GM23338 (cell line): ENCODE results near the gene KLK2. TPM values are rescaled to one million over a fixed set of nuclear protein-coding genes. Genes with fewer than 3 reads are reported as not detected.

Source experiments
- ATAC-seq: fragments of 200-7000 bp; cut with Tn5 transposase; 3 replicates; pipeline ENCODE4 v1.9.1; 2020
- DNase-seq: peaks from one replicate; pipeline ENCODE4 v3.0.0-alpha.2; 2015; ENCODE audit warnings: low spot score
- H2AFZ ChIP-seq: fragments of 200-600 bp; sonication (generic); 2 replicates; pipeline ENCODE4 v1.8.0; 2016; ENCODE audit warnings: antibody characterized with exemption, mild to moderate bottlenecking, moderate library complexity
- H3F3A ChIP-seq: fragments of 200-600 bp; sonication (generic); replicated peaks from 2 replicates; pipeline ENCODE4 v1.8.0; 2017; ENCODE audit warnings: antibody characterized with exemption, mixed run types, low read depth
- H3K27ac ChIP-seq: fragments of 200-600 bp; sonication (generic); 2 replicates; pipeline ENCODE4 v1.6.1; 2016; ENCODE audit warnings: low read depth
- H3K27me3 ChIP-seq: fragments of 200-600 bp; sonication (generic); 2 replicates; pipeline ENCODE4 v1.8.0; 2016; ENCODE audit warnings: mild to moderate bottlenecking, mixed run types, moderate library complexity; ENCODE audit not compliant: insufficient read depth
- H3K36me3 ChIP-seq: fragments of 200-600 bp; sonication (generic); 2 replicates; pipeline ENCODE4 v1.8.0; 2016; ENCODE audit warnings: mild to moderate bottlenecking; ENCODE audit not compliant: insufficient read depth
- H3K4me1 ChIP-seq: fragments of 200-600 bp; sonication (generic); 2 replicates; pipeline ENCODE4 v1.8.0; 2016; ENCODE audit warnings: mild to moderate bottlenecking, moderate library complexity; ENCODE audit not compliant: insufficient read depth
- H3K4me2 ChIP-seq: fragments of 200-600 bp; sonication (generic); 2 replicates; pipeline ENCODE4 v1.7.1; 2017; ENCODE audit warnings: mixed run types
- H3K4me3 ChIP-seq: fragments of 200-600 bp; sonication (generic); 2 replicates; pipeline ENCODE4 v1.6.1; 2016; ENCODE audit warnings: mixed run types
- H3K79me2 ChIP-seq: fragments of 200-600 bp; sonication (generic); replicated peaks from 2 replicates; pipeline ENCODE4 v1.8.0; 2017; ENCODE audit warnings: mild to moderate bottlenecking; ENCODE audit not compliant: insufficient read depth
- H3K9me2 ChIP-seq: fragments of 200-600 bp; sonication (generic); 2 replicates; pipeline ENCODE4 v1.8.0; 2017; ENCODE audit not compliant: insufficient read depth
- H4K20me1 ChIP-seq: fragments of 200-600 bp; sonication (generic); replicated peaks from 2 replicates; pipeline ENCODE4 v1.8.0; 2017; ENCODE audit warnings: mild to moderate bottlenecking; ENCODE audit not compliant: insufficient read depth
- H3K27ac Mint-ChIP-seq: 2 replicates; pipeline ENCODE4 v1.8.0; 2020; ENCODE audit warnings: inconsistent platforms, mild to moderate bottlenecking, moderate library complexity, mixed read lengths
- H3K27me3 Mint-ChIP-seq: 3 replicates; pipeline ENCODE4 v1.8.0; 2022; ENCODE audit warnings: low read depth, mild to moderate bottlenecking, moderate library complexity, mixed read lengths, inconsistent platforms; ENCODE audit not compliant: insufficient read depth, poor library complexity
- H3K36me3 Mint-ChIP-seq: 3 replicates; pipeline ENCODE4 v1.8.0; 2021; ENCODE audit warnings: low read depth, mild to moderate bottlenecking, inconsistent platforms, moderate library complexity, mixed read lengths
- H3K4me1 Mint-ChIP-seq: 3 replicates; pipeline ENCODE4 v1.8.0; 2020; ENCODE audit warnings: mild to moderate bottlenecking, inconsistent platforms, mixed read lengths
- H3K4me3 Mint-ChIP-seq: 3 replicates; pipeline ENCODE4 v1.8.0; 2021; ENCODE audit warnings: moderate library complexity, mild to moderate bottlenecking, inconsistent platforms, mixed read lengths
- H3K9me3 Mint-ChIP-seq: 3 replicates; pipeline ENCODE4 v1.8.0; 2020; ENCODE audit warnings: moderate library complexity, mild to moderate bottlenecking, inconsistent platforms, mixed read lengths
- CTCF ChIP-seq, 2 experiments: fragments of 200-600 bp in 1 of 2; sonication (generic) in 1 of 2; conservative IDR thresholded peaks; 2 replicates each; pipeline versions ENCODE4 v1.5.1 to v1.6.1; 2016 to 2017; ENCODE audit warnings: antibody characterized with exemption in 2 of 2, low read depth in 2 of 2, mild to moderate bottlenecking in 2 of 2, moderate library complexity in 1 of 2
- ETS1 ChIP-seq: IDR thresholded peaks from 2 replicates; pipeline ENCODE4 v1.6.1; 2016; ENCODE audit warnings: antibody characterized with exemption
- EZH2phosphoT487 ChIP-seq: fragments of 200-600 bp; sonication (generic); IDR thresholded peaks from one replicate; pipeline ENCODE4 v1.8.1; 2018; ENCODE audit warnings: antibody characterized with exemption; ENCODE audit not compliant: unreplicated experiment
- JUNB ChIP-seq: IDR thresholded peaks from one replicate; pipeline ENCODE4 v1.6.1; 2016; ENCODE audit warnings: antibody characterized with exemption; ENCODE audit not compliant: unreplicated experiment
- NANOG ChIP-seq: IDR thresholded peaks from 2 replicates; pipeline ENCODE4 v1.6.1; 2016; ENCODE audit warnings: antibody characterized with exemption, borderline replicate concordance
- STAT1 ChIP-seq: IDR thresholded peaks from one replicate; pipeline ENCODE4 v1.6.1; 2016; ENCODE audit warnings: antibody characterized with exemption; ENCODE audit not compliant: unreplicated experiment
- ZNF331 ChIP-seq: fragments of 250-450 bp; sonication (Bioruptor Pico); IDR thresholded peaks from 2 replicates; pipeline ENCODE4 v1.5.0; 2020; ENCODE audit warnings: low read depth, mild to moderate bottlenecking, moderate library complexity
- ZNF462 ChIP-seq: fragments of 250-450 bp; sonication (Bioruptor Pico); IDR thresholded peaks from 2 replicates; pipeline ENCODE4 v1.5.0; 2020; ENCODE audit warnings: mild to moderate bottlenecking, moderate library complexity
- polyA plus RNA-seq: library from polyadenylated mRNA; unstranded; fragments of >200 nt; fragmentation: Nextera tagmentation; extraction: Ambion mirVana; gene quantifications from 2 replicates; pipeline ENCODE4 v1.2.1, GENCODE V29; 2016
- total RNA-seq: library from RNA; depleted of rRNA; stranded (reverse); fragments of >200 nt; shearing (Covaris generic); gene quantifications from 2 replicates; pipeline ENCODE4 v1.2.3, GENCODE V29; 2014

Gene KLK2
- total and polyA plus RNA-seq, 2 experiments from 2014 or later = 0.18 to 0.69 TPM

GRCh38 chr19:50921426-50922316 lies 48.4 kb downstream of the KLK2 start (continued):
- TF ChIP-seq ZNF331 (CRISPR knock-in tag) = no peak

GRCh38 chr19:50922317-50922853 lies 49.1 kb downstream of the KLK2 start:
- Histone ChIP-seq H4K20me1 (no peaks in the 10 kb centered on the region), H3K4me3 (0 out of 2 replicates have a peak overlapping the region, but pooled peaks have one; percentile 9), H2AFZ (no peak overlapping the region), H3K27ac (no peak overlapping the region), H3K79me2 (no peaks in the 10 kb centered on the region), H3F3A (no peaks in the 10 kb centered on the region), H3K9me2 (no peaks in the 10 kb centered on the region), H3K4me2 (peak overlapping the region; percentile 57), H3K36me3 (no peaks in the 10 kb centered on the region), H3K27me3 (no peaks in the 10 kb centered on the region), H3K4me1 (peaks cover 10% of the 10 kb centered on the region; the same call in 1 of the 2 replicates)
- no peak overlapping the region for H3K4me3 Mint-ChIP-seq
- peaks cover 11% of the 10 kb centered on the region for H3K4me1 Mint-ChIP-seq
- no peak overlapping the region; the same call in 1 of the 2 replicates for H3K27ac Mint-ChIP-seq
- peak; percentile 83 to 97 for TF ChIP-seq CTCF (conservative IDR thresholded peaks at IDR 0.05; ENCODE audit: low read depth in 2 of 2)
- TF ChIP-seq STAT1 = no peak
- no peak for TF ChIP-seq NANOG
- no peak for TF ChIP-seq ZNF331 (CRISPR knock-in tag)
- TF ChIP-seq EZH2phosphoT487 = no peak
- H3K36me3 Mint-ChIP-seq = no peaks in the 10 kb centered on the region
- H3K9me3 Mint-ChIP-seq = no peaks in the 10 kb centered on the region
- DNase-seq = peak; percentile 95
- peaks cover 4% of the 10 kb centered on the region for H3K27me3 Mint-ChIP-seq
- peak; percentile 100 for ATAC-seq

- Histone ChIP-seq H3K4me3 (no peak overlapping the region), H3K27me3 (no peaks in the 10 kb centered on the region), H2AFZ (no peak overlapping the region), H3K79me2 (no peaks in the 10 kb centered on the region), H3K9me2 (no peaks in the 10 kb centered on the region), H3K4me2 (no peak overlapping the region), H3K36me3 (no peaks in the 10 kb centered on the region), H4K20me1 (no peaks in the 10 kb centered on the region), H3K27ac (no peak overlapping the region), H3K4me1 (peaks cover 10% of the 10 kb centered on the region; the same call in 1 of the 2 replicates), H3F3A (no peaks in the 10 kb centered on the region)
- TF ChIP-seq ZNF331 (CRISPR knock-in tag) (no peak), STAT1 (no peak), ZNF462 (CRISPR knock-in tag) (no peak), ETS1 (no peak), JUNB (no peak)
- DNase-seq = no peak
- H3K4me1 Mint-ChIP-seq = peaks cover 11% of the 10 kb centered on the region
- H3K36me3 Mint-ChIP-seq = no peaks in the 10 kb centered on the region
- H3K27ac Mint-ChIP-seq = no peak overlapping the region
- no peak overlapping the region for H3K4me3 Mint-ChIP-seq
- peaks cover 7% of the 10 kb centered on the region for H3K27me3 Mint-ChIP-seq
- no peaks in the 10 kb centered on the region; the same call in 2 of the 3 replicates for H3K9me3 Mint-ChIP-seq
- no peak for ATAC-seq
Observed at GRCh38 chr19:50924586-50924985, 51.3 kb downstream of the KLK2 start.
